ENCODE data around the gene GPC6. TPM values are rescaled to one million over a fixed set of nuclear protein-coding genes. Genes with fewer than 3 reads are reported as not detected.

The GPC6 gene
- total RNA-seq, 1 donor from 2014 or later = not detected

DNA sequence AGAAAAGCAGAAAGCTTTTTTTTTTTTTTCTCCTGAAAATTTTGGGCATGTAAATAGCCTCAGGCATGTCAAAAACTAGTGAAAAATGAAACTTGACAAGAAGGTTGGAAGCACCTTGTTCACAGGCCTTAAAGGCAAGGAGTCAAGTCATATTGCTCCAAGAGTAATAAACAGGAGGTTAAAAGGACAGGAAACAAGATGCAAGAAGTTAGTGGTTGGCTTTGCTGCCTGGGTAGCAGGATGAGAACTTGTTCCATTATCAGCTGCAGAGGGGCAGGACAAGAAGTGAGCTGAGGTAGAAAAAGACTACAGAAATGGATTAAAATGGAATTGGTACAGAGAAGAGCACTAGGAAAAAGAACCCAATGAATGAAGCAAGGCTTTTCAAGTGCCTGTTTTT, 1010.3 kb downstream of the GPC6 start:
- H3K27ac Mint-ChIP-seq = no peak overlapping the region
- intact Hi-C loops (cut with micrococcal nuclease) = loop anchor here (5.0 kb wide), 2 partner anchors 80 to 430 kb away; no protein-coding TSS in a partner anchor
- peaks cover 5% of the 10 kb centered on the region for H3K27me3 Mint-ChIP-seq (ENCODE audit: insufficient read depth)
- DNase-seq (ENCODE audit: low spot score) = no peak
- peaks cover 41% of the 10 kb centered on the region for H3K4me1 Mint-ChIP-seq (ENCODE audit: low read depth)
- H3K4me3 Mint-ChIP-seq = no peak overlapping the region
- peaks cover 2% of the 10 kb centered on the region for H3K36me3 Mint-ChIP-seq (ENCODE audit: low read depth)
- peaks cover 5% of the 10 kb centered on the region for H3K9me3 Mint-ChIP-seq

DNA sequence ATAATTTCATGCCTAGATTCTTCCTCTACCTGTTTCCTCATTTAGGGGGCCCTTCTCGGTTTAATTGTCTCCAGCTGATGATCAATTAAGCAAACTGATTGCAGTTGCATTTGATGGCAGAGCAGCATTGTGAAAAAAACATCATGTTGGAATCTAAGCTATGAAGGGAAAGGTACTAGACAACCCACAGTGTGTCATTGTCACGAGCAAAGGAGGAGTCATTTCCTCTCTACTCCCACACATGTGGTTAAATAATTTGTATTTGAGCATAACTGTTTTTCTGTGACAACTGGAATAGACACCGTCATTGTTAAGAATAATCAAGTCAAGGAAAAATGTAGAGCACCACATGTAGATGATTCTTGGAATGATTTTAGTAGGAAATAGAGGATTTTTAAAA, 1012.5 kb downstream of the GPC6 start:
- peak overlapping the region; percentile 35 for H3K27ac Mint-ChIP-seq
- H3K27me3 Mint-ChIP-seq (ENCODE audit: insufficient read depth) = peaks cover 8% of the 10 kb centered on the region
- H3K36me3 Mint-ChIP-seq (ENCODE audit: low read depth) = no peaks in the 10 kb centered on the region
- intact Hi-C loops (cut with micrococcal nuclease) = loop anchor here (1.0 to 5.0 kb wide), 6 partner anchors 28 to 445 kb away; no protein-coding TSS in a partner anchor
- DNase-seq (ENCODE audit: low spot score) = no peak
- peaks cover 5% of the 10 kb centered on the region for H3K9me3 Mint-ChIP-seq
- peak overlapping the region; percentile 20 for H3K4me3 Mint-ChIP-seq
- H3K4me1 Mint-ChIP-seq (ENCODE audit: low read depth) = peaks cover 36% of the 10 kb centered on the region

DNA sequence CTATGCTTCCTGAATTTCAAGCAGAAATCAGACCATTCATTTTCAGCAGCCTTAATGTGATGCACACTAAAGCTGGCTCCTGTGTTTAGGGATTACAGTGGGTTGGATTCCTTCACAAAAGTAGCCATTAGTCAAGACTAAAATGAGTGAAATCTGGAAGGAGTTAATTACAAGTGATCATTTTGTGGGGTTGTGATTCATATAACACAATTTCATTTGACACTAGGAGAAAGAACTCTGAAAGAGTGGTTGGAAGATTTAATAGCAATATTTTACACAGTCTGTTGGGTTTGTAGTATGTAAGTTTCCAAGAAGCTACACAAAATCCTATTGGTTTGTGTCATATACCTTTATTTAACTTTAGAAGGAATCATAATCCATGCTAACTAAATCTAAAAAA, 1015.9 kb downstream of the GPC6 start:
- H3K4me3 Mint-ChIP-seq = no peak overlapping the region
- no peaks in the 10 kb centered on the region for H3K36me3 Mint-ChIP-seq (ENCODE audit: low read depth)
- intact Hi-C loops (cut with micrococcal nuclease) = no loop called here
- H3K27me3 Mint-ChIP-seq (ENCODE audit: insufficient read depth) = peaks cover 6% of the 10 kb centered on the region
- H3K9me3 Mint-ChIP-seq = peaks cover 16% of the 10 kb centered on the region
- DNase-seq (ENCODE audit: low spot score) = no peak
- peaks cover 21% of the 10 kb centered on the region for H3K4me1 Mint-ChIP-seq (ENCODE audit: low read depth)
- no peak overlapping the region for H3K27ac Mint-ChIP-seq

DNA sequence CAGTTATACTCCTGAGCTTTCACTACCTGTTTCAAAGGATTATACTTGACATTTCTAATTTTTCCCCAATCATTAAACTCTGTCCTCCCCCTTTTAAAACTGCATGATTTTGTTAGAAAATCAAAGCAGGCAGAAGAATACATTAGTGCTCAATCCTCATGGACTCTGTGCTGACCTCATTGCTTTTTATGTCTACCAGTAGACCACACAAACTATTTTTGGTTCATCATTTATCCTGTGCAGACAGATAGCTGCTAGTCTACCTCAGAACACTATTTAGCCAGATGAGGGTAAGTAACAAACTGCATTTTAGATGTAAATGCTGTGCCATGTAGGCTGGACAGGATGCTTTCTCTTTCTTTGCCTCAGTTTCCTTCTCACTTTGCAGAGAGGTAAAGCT, 1016.9 kb downstream of the GPC6 start:
- Mint-ChIP-seq H3K27ac (no peak overlapping the region), H3K27me3 (ENCODE audit: insufficient read depth) (peaks cover 5% of the 10 kb centered on the region), H3K4me3 (no peak overlapping the region), H3K4me1 (ENCODE audit: low read depth) (peaks cover 13% of the 10 kb centered on the region), H3K9me3 (peaks cover 11% of the 10 kb centered on the region), H3K36me3 (ENCODE audit: low read depth) (no peaks in the 10 kb centered on the region)
- no peak for DNase-seq (ENCODE audit: low spot score)
- intact Hi-C loops (cut with micrococcal nuclease) = no loop called here

DNA sequence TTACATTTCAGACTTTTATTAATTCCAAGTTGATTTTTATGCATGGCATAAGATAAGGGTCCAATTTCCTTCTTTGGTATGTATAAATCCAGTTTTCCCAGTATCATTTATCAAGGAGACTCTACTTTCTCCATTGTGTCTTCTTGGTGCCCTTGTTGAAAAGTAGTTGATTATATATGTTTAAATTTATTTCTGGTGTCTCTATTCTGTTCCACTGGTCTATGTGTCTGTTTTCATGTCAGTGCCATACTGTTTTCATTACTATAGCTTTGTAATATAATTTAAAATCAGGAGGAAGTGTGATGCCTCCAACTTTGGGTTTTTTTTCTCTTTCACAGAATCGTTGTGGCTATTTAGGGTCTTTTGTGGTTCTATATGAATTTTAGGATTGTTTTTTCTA, 1019.9 kb downstream of the GPC6 start:
- peaks cover 3% of the 10 kb centered on the region for H3K27me3 Mint-ChIP-seq (ENCODE audit: insufficient read depth)
- no peak for DNase-seq (ENCODE audit: low spot score)
- H3K36me3 Mint-ChIP-seq (ENCODE audit: low read depth) = no peaks in the 10 kb centered on the region
- no peaks in the 10 kb centered on the region for H3K4me1 Mint-ChIP-seq (ENCODE audit: low read depth)
- H3K4me3 Mint-ChIP-seq = no peak overlapping the region
- peaks cover 15% of the 10 kb centered on the region for H3K9me3 Mint-ChIP-seq
- H3K27ac Mint-ChIP-seq = no peak overlapping the region
- intact Hi-C loops (cut with micrococcal nuclease) = no loop called here

DNA sequence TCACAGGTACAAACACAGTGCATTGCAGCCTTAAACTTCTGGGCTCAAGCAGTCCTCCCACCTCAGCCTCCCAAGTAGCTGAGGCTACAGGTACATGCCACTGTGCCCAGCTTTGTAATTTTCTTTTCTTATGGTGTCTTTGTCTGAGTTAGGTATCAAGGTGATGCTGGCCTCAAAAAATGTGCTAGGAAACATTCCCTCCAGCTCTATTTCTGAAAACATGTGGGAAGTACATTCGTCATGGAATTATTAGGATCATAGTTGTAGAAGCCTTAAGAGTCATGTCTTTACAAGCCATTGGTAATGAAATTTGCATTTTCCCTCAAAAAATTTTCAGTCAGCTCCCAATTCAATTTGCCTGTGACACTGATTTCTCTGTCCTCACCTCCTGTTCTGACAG, 1021.3 kb downstream of the GPC6 start:
- DNase-seq (ENCODE audit: low spot score) = no peak
- intact Hi-C loops (cut with micrococcal nuclease) = no loop called here
- no peak overlapping the region for H3K27ac Mint-ChIP-seq
- no peaks in the 10 kb centered on the region for H3K36me3 Mint-ChIP-seq (ENCODE audit: low read depth)
- H3K4me1 Mint-ChIP-seq (ENCODE audit: low read depth) = no peaks in the 10 kb centered on the region
- H3K27me3 Mint-ChIP-seq (ENCODE audit: insufficient read depth) = no peaks in the 10 kb centered on the region
- peaks cover 15% of the 10 kb centered on the region for H3K9me3 Mint-ChIP-seq
- no peak overlapping the region for H3K4me3 Mint-ChIP-seq

DNA sequence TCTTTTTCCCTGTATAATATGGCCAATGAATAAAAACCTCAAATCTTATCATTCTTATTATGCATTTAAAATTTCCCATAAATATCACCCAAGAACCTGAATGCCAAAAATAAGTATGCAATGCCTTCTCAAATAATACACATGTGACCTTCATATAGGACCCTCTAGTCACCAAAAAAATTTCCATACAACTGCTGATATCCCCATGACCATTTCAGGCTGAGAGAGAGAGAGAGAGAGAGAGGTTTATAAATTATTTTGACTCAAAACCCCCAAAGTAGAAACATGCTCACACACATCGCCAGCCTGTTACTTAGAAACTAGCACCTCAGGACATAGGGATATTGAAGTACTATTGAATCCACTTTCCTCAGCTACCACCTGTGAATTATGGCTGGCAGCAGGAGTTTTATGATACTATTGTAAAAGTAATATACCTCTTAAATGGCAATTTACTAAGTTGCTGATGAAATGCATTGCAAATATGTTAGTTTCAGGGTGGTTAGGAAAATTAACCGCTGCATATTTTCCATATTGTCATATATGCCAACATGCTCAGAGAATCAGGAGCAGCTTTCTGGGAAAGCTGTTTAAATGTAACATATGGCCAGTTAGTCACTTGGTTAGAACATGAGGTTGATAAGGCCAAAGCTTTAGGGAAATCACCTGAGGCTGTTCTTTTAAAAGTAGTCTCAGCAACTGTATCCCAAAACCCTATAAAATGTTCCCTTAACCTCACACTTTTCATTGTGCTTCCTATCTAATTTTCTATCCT, 1022.0 kb downstream of the GPC6 start:
- intact Hi-C loops (cut with micrococcal nuclease) = no loop called here
- no peak for DNase-seq (ENCODE audit: low spot score)
- no peak overlapping the region for H3K4me3 Mint-ChIP-seq
- H3K36me3 Mint-ChIP-seq (ENCODE audit: low read depth) = no peaks in the 10 kb centered on the region
- H3K27me3 Mint-ChIP-seq (ENCODE audit: insufficient read depth) = no peaks in the 10 kb centered on the region
- no peak overlapping the region for H3K27ac Mint-ChIP-seq
- no peaks in the 10 kb centered on the region for H3K4me1 Mint-ChIP-seq (ENCODE audit: low read depth)
- peaks cover 15% of the 10 kb centered on the region for H3K9me3 Mint-ChIP-seq

DNA sequence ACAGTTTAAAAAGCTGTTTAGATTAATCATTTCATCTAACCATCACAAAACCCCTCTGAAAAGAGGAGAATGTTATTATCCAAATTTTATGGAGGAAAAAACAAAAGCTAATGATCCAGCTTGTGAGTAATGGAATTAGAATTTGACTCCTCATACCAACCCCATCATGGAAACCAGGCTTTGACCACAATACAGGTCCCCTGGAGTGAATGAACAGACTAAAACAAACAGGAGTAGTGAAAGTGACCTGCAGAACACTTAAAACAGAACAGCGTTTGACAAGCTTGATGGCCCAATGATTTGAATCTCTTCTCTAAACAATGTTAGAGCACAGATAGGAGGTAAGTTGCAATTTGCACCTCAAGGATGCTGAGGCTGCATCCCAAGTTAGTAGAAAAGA, 1022.9 kb downstream of the GPC6 start:
- H3K4me1 Mint-ChIP-seq (ENCODE audit: low read depth) = no peaks in the 10 kb centered on the region
- no peak overlapping the region for H3K27ac Mint-ChIP-seq
- no peak for DNase-seq (ENCODE audit: low spot score)
- H3K36me3 Mint-ChIP-seq (ENCODE audit: low read depth) = no peaks in the 10 kb centered on the region
- intact Hi-C loops (cut with micrococcal nuclease) = no loop called here
- no peaks in the 10 kb centered on the region for H3K27me3 Mint-ChIP-seq (ENCODE audit: insufficient read depth)
- no peak overlapping the region for H3K4me3 Mint-ChIP-seq
- H3K9me3 Mint-ChIP-seq = peaks cover 15% of the 10 kb centered on the region

DNA sequence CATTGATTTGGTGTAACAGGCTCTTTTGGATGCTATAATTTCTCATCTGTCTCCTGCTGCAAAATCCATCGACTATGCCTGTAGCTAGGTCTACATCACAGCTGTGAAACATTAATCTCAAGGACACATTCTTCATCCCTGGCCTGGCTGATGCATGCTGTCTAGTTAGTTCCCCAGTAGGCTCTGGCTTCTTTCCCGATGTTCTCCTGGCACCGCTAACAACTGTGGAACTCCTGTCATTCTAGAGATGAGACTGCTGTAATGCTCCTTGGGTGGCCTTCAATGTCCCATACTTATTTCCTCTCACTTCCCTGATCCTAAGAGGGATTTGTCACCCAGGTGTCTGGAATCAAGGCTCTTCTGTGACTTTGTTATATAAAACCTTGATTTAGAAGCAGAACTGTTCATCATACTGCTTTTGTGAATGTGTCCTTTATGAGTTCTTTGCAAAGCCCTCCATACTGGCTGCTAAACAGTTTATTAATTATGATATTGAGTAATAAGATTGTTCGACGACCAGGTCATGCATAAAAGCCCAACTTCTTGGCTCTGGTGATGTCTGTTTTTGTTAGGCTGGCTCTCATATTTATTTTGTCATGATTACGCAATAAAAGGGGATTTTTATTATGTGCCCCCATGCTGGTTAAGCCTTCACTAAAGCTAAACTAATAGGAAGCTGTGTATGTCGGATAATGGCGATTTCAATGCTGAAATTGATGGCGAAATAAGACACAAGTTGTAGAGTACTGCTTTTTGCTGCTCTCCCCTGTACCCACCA, 1025.4 kb downstream of the GPC6 start:
- DNase-seq (ENCODE audit: low spot score) = no peak
- Mint-ChIP-seq H3K27ac (no peak overlapping the region), H3K4me1 (ENCODE audit: low read depth) (no peaks in the 10 kb centered on the region), H3K4me3 (no peak overlapping the region), H3K9me3 (peaks cover 8% of the 10 kb centered on the region), H3K36me3 (ENCODE audit: low read depth) (no peaks in the 10 kb centered on the region), H3K27me3 (ENCODE audit: insufficient read depth) (no peaks in the 10 kb centered on the region)
- intact Hi-C loops (cut with micrococcal nuclease) = no loop called here

DNA sequence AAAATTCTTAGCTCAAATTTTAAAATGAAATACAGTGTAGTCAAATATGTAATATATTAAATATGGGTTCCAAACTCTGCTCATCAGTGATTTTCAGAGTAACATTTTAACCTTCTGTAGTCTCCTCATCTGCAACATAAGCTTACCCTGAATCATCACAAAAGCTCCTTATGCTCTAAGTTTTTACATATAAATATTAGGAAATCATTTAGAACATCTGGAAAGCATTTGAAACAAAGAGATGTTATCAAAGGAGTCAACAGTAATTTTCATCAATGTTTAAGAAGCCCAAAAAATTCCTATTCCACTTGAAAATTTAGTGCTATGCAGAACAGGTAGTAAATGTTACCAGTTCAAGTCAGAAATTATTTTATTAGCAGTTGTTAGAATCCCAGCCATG, 1028.1 kb downstream of the GPC6 start:
- DNase-seq (ENCODE audit: low spot score) = no peak
- Mint-ChIP-seq H3K4me1 (ENCODE audit: low read depth) (no peaks in the 10 kb centered on the region), H3K4me3 (no peak overlapping the region), H3K9me3 (peaks cover 4% of the 10 kb centered on the region), H3K36me3 (ENCODE audit: low read depth) (no peaks in the 10 kb centered on the region), H3K27me3 (ENCODE audit: insufficient read depth) (no peaks in the 10 kb centered on the region), H3K27ac (no peak overlapping the region)
- intact Hi-C loops (cut with micrococcal nuclease) = no loop called here

DNA sequence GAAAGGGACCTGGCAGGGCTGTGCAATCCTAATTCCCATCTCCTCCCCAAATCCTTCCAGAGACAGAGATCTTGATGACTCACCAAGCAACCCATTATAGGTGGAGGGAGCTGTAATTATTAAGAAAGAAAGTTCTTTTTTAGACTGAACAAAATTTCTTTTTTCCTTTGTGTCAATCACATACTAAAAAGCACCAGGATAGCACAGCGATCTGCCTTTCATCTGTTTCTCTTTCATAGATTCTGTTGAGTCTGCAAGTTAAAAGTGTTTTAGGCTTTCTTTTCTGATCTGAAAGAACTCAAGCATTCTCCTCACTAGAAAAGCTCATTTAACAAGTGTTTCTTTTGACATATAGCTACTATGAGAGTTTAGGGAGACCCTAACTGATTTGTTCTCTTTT, 1030.1 kb downstream of the GPC6 start:
- H3K27me3 Mint-ChIP-seq (ENCODE audit: insufficient read depth) = no peaks in the 10 kb centered on the region
- H3K27ac Mint-ChIP-seq = no peak overlapping the region
- no peaks in the 10 kb centered on the region for H3K36me3 Mint-ChIP-seq (ENCODE audit: low read depth)
- no peak overlapping the region for H3K4me3 Mint-ChIP-seq
- no peak for DNase-seq (ENCODE audit: low spot score)
- no peaks in the 10 kb centered on the region for H3K9me3 Mint-ChIP-seq
- H3K4me1 Mint-ChIP-seq (ENCODE audit: low read depth) = no peaks in the 10 kb centered on the region
- intact Hi-C loops (cut with micrococcal nuclease) = no loop called here

DNA sequence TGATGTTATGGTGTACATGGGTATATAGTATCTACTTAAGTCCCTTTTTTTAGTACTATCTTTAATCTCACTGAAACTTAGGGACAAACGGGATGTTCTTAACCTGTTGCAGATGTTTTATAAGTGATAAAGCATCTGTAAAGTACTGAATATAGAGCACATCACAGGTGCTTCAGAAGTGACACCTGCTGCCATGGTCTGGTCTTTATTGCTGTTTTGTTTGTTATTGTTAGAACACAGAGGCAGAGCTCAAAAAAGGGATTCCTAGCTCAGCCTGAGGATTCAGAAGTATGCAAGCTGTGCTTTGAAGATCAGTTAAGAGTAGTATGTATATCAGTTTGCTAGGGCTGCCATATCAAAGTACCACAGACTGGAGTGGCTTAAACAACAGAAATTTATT, 1033.4 kb downstream of the GPC6 start:
- H3K9me3 Mint-ChIP-seq = no peaks in the 10 kb centered on the region
- no peak for DNase-seq (ENCODE audit: low spot score)
- no peaks in the 10 kb centered on the region for H3K27me3 Mint-ChIP-seq (ENCODE audit: insufficient read depth)
- H3K4me3 Mint-ChIP-seq = no peak overlapping the region
- intact Hi-C loops (cut with micrococcal nuclease) = no loop called here
- H3K36me3 Mint-ChIP-seq (ENCODE audit: low read depth) = no peaks in the 10 kb centered on the region
- H3K4me1 Mint-ChIP-seq (ENCODE audit: low read depth) = no peaks in the 10 kb centered on the region
- no peak overlapping the region for H3K27ac Mint-ChIP-seq

DNA sequence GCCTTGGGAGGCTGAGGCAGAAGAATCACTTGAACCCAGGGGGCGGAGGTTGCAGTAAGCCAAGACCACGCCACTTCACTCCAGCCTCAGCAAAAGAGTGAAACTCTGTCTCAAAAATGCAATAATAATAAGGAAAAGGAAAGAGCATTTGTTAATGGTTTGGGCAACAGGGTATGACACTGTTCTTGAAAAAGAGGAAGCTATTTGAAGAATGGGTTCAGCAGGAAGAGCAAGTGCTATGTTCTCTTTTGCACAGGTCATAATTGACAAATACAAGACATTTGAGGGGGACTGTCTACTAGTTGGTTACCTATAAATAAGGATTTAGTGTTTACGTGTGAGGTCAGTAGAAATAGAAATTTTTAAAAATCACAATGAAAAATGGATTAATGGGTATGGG, 1034.6 kb downstream of the GPC6 start:
- H3K27me3 Mint-ChIP-seq (ENCODE audit: insufficient read depth) = no peaks in the 10 kb centered on the region
- no peak overlapping the region for H3K4me3 Mint-ChIP-seq
- H3K27ac Mint-ChIP-seq = no peak overlapping the region

More for the DNA sequence above, 1034.6 kb downstream of the GPC6 start:
- H3K9me3 Mint-ChIP-seq = no peaks in the 10 kb centered on the region
- H3K36me3 Mint-ChIP-seq (ENCODE audit: low read depth) = no peaks in the 10 kb centered on the region
- no peaks in the 10 kb centered on the region for H3K4me1 Mint-ChIP-seq (ENCODE audit: low read depth)
- no peak for DNase-seq (ENCODE audit: low spot score)
- intact Hi-C loops (cut with micrococcal nuclease) = no loop called here
